GOT3 (cell line): ENCODE measurements around the gene SETD1B.

Experiments
- DNase-seq: peaks from one replicate; lab custom pipeline; 2025; ENCODE audit warnings: mixed read lengths; lab: John Stamatoyannopoulos, UW

SETD1B gene

DNA sequence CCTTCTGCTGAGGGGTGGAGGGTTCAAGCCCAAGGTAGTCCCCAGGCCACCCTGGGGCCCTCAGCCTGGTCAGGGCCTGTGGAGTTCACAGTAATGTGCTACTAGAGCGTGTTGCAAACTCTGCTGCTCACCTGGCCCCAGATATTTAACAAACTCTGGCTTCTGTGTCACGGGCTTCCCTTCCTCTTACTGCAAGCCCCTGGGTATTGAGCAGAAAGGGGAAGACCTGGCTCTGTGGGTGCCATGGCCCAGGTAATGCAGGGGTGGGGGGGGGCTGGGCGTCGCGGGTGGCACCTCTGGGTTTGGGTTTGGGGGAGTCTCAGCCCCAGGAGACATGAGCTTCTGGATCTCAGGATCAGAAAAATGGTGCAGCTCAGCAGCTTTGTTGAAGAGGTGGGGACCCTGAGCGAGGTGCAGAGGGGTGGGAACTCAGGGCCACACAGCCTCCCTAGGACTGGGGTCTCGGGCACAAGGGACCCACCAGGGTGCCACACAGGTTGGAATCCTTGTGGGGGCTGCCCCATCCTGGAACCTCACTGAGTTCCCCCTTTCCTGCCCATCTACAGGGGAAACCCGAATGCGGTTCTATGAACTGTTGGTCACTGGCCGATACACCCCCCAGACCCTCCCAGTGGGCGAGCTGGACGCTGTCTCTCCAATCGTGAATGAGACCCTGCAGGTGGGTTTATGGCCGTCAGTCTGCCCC lies 4.0 kb downstream of the SETD1B start:
- DNase-seq, result no peak

DNA sequence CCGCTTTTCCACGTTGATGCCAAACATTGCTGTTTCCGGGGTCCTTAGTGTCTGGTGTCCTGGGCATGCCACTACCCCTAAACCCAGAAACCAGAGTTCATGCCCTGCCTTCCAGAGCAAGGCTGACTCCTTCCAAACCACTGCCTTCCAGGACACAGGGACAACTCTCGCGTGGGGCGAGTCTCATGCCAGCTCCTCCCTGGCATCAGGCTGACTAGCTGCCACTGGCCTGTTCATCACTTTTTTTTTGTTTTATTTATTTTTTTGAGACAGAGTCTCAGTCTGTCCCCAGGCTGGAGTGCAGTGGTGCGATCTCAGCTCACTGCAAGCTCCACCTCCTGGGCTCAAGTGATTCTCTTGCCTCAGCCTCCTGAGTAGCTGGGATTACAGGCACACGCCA lies 4.8 kb downstream of the SETD1B start:
- no peak for DNase-seq

DNA sequence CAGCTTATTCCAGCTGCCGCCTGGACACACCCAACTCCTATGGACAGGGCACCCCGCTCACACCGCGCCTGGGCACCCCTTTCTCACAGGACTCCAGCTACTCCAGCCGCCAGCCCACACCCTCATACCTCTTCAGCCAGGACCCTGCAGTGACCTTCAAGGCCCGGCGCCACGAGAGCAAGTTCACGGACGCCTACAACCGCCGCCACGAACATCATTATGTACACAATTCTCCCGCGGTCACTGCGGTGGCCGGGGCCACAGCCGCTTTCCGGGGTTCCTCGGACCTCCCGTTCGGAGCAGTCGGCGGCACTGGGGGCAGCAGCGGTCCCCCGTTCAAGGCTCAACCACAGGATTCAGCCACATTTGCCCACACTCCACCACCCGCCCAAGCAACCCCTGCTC lies 5.9 kb downstream of the SETD1B start:
- DNase-seq, result no peak

DNA sequence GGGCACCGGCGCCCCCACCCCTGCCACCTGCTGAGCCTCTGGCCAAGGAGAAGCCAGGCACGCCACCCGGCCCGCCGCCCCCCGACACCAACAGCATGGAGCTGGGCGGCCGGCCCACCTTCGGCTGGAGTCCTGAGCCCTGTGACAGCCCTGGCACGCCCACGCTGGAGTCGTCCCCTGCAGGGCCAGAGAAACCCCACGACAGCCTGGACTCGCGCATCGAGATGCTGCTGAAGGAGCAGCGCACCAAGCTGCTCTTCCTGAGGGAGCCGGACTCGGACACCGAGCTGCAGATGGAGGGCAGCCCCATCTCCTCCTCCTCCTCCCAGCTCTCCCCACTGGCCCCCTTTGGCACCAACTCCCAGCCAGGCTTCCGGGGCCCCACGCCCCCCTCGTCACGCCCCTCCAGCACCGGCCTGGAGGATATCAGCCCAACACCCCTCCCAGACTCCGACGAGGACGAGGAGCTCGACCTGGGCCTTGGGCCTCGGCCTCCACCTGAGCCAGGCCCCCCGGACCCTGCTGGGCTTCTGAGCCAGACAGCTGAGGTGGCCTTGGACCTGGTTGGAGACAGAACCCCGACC lies 6.5 kb downstream of the SETD1B start:
- no peak for DNase-seq

DNA sequence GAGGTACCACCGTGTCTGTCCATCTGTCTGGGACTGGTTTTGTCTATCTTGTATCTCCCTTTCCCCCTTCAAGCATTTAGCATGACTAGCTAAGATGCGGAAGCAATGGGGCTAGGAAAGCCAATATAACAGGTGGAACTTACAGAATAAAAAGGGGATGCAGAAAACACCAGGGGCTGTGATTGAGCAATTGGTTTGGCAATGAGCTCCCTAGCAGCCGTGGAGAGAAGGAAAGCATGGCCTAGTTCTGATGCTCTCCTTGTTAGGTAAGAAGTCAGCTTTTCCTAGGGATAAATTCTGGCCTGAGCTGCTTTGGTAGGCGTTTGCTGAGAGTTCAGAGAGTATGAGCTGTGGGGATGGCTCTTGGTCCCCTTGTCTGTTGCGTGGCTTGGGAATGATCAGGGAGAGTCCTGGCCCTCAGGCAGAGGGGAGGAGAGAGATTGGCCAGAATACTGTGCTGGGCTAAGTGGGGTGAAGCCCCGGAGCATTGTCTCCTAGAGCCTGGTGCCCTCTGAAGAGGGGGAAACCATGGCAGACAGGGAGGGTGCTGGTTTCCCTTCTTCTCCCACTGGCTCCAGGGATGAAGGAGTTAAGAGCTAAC lies 7.1 kb downstream of the SETD1B start:
- no peak for DNase-seq

DNA sequence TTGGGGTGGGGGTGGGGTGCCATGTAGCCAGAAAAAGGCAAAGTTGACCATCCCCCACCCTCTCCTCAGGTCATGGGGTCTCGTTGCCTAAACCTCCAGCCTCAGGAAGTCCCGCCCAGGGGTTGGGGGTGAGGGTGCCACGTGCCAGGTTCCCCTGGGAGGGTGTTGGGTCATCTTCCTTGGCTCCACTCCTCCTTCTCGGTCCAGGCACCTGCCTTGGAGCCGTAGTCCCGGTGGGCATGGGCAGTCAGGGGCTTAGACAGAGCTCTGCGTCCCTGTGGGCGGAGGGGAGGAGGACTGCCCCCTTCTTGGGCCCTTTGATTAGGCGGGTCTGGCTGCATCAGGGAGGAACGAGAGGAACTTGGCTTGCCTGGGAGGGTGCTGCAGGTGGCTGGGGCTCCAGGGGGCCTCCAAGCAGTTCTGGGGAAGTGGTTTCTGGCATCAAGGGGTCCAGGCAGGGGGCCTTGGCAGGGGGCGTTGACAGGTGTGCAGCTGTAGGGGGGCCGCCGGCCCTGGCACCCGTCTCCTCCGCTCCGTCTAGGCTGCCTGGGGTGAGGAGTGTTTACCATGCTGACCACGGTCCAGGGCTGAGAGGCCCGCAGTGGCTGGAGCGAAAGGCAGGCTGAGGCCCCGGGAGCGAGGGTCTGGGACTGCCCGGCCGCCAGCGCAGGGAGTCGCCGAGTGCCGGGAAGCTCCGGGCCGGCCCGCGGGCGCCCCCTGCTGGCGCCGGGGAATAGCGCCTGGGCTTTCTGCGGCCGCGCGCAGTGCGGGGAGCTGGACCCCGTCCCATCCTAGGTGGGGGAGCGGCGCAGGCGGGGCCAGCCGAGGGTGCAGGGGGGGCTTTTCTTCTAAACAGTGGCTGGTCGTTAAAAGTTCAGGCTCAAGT lies 7.9 kb downstream of the SETD1B start:
- DNase-seq, result no peak

DNA sequence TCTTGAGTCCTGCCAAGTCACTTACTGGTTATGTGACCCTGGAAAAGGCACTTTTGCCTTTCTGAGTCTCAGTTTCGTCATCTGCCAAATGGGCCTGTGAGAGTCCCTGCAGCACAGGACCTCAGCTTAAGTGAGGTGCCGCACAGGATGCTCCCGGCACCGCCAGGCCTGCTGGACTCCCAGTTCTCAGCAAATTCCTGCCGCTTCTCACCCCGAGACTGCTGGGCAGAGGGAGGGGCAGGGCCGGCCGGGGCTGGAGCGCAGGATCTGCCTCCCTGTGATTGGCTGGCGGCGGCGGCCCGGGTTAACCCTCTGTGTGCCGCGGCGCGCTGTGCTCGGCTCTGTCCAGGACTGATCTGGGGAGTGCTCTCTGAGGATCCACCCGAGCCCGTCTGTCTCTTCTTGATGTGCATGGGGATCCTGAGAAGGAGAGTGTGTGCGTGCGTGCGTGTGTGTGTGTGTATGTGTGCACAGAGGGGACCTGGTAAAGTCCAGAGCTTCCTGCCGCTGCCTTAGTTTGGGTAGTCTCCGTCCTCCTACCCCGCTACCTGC lies 8.6 kb downstream of the SETD1B start:
- no peak for DNase-seq

DNA sequence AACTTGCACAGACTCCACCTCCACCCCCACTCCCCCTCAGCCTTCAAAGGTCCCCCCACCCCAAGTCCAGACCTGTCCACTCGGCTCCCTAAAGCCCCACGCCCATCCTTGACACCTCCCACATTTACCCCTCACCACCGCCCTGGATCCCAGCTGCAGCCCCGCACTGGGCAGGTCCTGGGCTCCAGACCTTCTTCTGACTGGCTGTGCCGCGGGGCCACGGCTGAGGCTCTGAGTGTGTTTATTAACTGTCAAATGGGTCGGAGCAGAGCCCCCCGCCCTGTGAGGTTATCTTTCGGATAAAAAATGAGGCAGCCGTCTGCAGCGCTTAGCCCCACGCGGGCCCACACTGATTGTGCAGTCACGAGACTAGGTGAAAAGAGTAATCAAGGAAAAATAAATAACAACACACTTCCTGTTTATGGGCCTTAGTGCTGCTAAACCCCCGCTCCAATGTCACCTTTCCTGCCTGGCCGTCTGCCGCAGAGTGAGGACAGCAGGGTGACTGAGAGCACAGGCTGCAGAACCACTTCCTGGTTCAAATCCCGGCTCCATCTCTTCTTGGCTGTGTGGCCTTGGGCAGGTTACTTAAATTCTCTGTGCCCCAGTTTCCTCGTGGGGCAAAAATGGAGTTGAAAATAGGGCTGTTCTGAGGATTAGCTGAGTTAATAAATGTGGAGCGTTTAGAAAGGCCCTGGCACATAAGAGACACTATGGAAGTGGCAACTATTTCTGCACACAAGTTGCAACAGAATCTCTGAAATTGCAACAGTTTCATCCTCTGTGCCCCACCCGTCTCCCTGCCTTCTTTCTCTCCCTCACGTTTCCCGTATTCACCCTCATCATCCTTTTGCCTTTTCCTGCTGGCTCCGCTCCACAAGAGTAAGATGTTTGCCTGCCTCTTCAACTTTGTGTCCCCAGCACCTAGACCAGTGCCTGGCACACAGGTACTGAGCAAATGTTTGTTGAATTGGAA lies 9.4 kb downstream of the SETD1B start:
- no peak for DNase-seq

DNA sequence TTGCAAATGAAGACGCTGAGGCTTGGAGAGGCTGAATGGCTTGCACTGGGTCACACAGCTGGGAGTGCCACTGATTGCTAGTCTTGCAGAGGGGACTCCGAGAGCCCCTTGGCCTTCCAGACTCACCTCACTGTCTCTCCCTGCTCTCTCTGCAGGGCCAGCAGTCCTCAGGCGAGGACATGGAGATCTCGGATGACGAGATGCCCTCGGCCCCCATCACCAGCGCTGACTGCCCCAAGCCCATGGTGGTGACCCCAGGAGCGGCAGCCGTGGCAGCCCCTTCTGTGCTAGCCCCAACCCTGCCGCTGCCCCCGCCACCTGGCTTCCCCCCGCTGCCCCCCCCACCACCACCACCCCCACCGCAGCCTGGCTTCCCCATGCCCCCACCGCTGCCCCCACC lies 10.1 kb downstream of the SETD1B start:
- no peak for DNase-seq

DNA sequence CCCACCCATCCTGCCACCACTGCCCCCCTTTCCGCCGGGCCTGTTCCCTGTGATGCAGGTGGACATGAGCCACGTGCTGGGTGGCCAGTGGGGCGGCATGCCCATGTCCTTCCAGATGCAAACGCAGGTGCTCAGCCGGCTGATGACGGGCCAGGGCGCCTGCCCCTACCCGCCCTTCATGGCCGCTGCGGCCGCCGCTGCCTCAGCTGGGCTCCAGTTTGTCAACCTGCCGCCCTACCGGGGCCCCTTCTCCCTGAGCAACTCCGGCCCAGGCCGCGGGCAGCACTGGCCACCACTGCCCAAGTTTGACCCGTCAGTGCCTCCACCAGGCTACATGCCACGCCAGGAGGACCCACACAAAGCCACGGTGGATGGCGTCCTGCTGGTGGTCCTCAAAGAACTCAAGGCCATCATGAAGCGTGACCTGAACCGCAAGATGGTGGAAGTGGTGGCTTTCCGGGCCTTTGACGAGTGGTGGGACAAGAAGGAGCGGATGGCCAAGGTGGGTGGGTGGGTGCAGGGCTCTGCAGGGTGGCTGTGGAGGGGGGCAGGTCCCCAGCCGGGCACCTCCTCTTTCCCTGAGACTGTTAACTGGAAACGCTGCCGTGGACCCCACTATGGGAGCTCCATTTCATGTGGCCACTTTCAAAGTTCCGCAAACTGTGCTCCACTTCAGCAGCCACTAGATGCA lies 10.8 kb downstream of the SETD1B start:
- no peak for DNase-seq

DNA sequence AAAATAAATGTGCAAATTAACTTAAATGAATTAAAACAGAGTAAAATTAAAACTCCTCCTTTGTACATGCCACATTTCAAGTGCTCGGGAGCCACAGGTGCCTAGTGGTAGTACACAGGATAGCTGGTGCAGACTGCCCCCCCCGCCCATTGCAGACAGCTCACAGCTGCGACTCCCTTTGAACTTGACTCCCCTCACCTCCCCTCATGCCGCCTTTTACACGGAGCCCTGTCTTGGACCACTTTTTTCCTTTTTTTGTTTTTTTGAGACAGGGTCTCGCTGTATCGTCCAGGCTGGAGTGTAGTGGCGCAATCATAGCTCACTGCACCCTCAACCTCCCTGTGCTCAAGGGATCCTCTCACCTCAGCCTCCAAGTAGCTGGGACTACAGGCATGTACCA lies 11.5 kb downstream of the SETD1B start:
- DNase-seq, result no peak

DNA sequence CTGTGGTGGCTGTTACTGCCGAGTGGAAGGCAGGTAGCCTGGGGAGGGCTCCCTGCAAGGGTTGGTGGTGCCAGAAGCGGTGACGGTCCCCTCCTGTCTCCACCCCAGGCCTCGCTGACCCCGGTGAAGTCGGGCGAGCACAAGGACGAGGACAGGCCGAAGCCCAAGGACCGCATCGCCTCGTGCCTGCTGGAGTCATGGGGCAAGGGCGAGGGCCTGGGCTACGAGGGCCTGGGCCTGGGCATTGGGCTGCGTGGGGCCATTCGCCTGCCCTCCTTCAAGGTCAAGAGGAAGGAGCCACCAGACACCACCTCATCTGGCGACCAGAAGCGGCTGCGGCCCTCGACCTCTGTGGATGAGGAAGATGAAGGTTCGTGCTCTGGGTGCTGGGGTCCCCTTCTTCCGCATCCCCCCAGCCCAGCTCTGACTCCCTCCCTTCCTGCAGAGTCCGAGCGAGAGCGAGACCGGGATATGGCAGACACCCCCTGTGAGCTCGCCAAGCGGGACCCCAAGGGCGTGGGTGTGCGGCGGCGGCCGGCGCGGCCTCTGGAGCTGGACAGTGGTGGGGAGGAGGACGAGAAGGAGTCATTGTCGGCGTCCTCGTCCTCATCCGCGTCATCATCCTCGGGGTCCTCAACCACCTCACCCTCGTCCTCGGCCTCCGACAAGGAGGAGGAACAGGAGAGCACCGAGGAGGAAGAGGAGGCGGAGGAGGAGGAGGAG lies 13.3 kb downstream of the SETD1B start:
- no peak for DNase-seq

DNA sequence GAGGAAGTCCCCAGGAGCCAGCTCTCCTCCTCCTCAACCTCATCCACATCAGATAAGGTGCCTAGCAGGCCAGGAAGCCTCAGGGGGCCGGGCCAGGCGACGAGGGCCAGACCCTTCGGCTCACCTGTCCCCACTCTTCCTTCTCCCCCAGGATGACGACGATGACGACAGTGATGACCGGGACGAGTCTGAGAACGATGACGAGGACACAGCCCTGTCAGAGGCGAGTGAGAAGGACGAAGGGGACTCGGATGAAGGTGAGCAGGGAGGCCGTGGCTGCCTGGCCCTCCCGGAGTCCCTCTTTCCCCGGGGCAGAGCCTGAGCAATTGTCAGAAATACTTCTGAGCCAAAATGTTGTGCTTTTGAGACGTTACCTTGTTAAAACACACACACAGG lies 13.8 kb downstream of the SETD1B start:
- no peak for DNase-seq

DNA sequence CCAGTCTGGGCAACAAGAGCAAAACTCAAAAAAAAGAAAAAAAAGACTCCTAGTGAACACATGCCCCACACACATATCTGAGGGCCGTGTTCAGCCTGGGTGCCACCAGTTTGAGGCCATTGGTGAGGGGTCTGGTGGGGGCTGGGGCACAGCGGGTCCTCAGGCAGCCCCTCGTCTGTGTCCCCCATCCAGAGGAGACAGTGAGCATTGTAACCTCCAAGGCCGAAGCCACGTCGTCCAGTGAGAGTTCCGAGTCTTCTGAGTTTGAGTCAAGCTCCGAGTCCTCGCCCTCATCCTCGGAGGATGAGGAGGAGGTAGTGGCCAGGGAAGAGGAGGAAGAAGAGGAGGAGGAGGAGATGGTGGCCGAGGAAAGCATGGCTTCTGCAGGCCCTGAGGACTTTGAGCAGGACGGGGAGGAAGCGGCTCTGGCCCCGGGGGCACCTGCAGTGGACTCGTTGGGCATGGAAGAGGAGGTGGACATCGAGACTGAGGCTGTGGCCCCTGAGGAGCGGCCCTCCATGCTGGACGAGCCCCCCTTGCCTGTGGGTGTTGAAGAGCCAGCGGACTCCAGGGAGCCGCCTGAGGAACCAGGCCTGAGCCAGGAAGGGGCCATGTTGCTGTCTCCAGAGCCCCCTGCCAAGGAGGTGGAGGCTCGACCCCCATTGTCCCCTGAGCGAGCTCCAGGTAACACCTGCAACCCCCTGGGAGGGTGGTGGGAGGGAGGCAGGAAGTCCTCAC lies 15.6 kb downstream of the SETD1B start:
- DNase-seq, result no peak

DNA sequence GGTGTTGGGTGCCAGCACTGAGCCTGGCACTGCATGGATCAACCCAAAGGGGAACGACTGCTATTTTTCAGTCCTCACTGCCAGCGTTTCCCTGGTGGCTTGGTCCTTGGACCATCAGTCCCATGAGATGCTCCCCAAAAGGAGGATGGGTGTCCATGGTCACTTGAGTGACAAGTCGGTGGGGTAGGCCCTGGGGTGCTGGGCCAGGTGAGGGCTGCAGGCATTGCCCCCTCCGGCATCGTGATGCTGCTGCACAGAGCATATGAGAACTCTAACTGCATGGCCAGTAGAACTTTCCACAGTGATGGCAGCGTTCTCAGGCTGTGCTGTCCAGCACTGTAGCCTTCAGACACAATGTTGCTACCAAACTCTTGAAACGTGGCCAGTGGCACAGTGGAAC lies 16.2 kb downstream of the SETD1B start:
- no peak for DNase-seq

DNA sequence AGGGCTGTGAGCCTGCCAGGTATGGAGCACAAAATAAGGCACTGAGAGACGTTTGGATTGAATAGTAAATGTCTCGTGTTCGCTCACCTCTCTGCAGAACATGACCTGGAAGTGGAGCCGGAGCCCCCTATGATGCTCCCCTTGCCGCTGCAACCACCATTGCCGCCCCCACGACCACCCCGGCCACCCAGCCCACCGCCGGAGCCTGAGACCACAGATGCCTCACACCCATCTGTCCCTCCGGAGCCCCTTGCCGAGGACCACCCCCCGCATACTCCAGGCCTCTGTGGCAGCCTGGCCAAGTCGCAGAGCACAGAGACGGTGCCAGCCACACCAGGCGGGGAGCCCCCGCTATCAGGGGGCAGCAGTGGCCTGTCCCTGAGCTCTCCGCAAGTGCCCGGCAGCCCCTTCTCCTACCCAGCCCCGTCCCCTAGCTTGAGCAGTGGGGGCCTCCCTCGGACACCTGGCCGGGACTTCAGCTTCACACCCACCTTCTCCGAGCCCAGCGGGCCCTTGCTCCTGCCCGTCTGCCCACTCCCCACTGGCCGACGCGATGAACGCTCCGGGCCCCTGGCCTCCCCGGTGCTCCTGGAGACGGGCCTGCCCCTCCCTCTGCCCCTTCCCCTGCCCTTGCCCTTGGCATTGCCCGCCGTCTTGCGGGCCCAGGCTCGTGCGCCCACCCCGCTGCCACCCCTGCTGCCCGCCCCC lies 18.7 kb downstream of the SETD1B start:
- DNase-seq, result no peak

DNA sequence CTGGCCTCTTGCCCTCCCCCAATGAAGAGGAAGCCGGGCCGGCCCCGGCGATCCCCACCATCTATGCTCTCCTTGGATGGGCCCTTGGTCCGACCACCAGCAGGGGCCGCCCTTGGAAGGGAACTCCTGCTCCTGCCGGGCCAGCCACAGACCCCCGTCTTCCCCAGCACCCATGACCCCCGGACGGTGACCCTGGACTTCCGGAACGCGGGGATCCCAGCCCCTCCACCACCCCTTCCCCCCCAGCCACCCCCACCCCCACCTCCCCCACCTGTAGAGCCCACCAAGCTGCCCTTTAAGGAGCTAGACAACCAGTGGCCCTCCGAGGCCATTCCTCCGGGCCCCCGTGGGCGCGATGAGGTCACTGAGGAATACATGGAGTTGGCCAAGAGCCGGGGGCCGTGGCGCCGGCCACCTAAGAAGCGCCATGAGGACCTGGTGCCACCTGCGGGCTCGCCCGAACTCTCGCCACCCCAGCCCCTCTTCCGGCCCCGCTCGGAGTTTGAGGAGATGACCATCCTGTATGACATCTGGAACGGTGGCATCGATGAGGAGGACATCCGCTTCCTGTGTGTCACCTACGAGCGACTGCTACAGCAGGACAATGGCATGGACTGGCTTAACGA lies 19.4 kb downstream of the SETD1B start:
- no peak for DNase-seq

DNA sequence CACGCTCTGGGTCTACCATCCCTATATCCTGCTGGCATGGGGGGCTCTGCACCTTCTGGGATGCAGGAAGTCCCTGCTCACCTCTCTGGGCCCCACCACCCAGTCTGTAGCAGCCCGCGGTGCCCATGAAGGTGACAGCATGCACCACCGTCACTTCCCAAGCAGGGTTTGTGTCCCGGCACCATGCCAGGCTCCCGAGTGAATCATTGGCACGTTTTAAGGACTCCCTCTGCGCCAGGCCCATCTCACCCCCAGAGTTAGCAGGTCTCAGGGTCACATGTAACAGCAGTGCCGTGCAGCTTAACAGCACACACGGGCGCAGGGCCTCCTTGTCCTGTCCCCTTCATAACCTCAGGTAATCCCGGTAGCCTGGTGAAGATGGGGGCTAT lies 19.9 kb downstream of the SETD1B start:
- no peak for DNase-seq
